OCI-LY3 (cell line): ENCODE measurements around the gene TMEM91.

Experiments used
- H2AFZ ChIP-seq: fragments of 200-600, 300-600 bp; shearing (Covaris generic); 2 replicates; pipeline ENCODE4 v1.6.0; 2014; ENCODE audit warnings: antibody characterized with exemption, low read depth, low read length
- H3K27ac ChIP-seq: fragments of 200-600, 300-600 bp; sonication (generic); 2 replicates; pipeline ENCODE4 v1.5.1; 2014; ENCODE audit warnings: mild to moderate bottlenecking, low read length, moderate library complexity, mixed read lengths
- H3K27me3 ChIP-seq: fragments of 200-600, 300-600 bp; sonication (generic); 2 replicates; pipeline ENCODE4 v1.6.1; 2014; ENCODE audit warnings: low read depth, low read length, mixed read lengths
- H3K36me3 ChIP-seq: fragments of 200-600, 300-600 bp; sonication (generic); replicated peaks from 2 replicates; pipeline ENCODE3; 2014; ENCODE audit warnings: low read depth, low read length, mixed read lengths
- H3K4me1 ChIP-seq: fragments of 300-600, 200-600 bp; sonication (generic); 2 replicates; pipeline ENCODE4 v1.6.1; 2014; ENCODE audit warnings: low read length, mixed read lengths
- H3K4me2 ChIP-seq: fragments of 200-600, 300-600 bp; sonication (generic); 2 replicates; pipeline ENCODE4 v1.6.1; 2014; ENCODE audit warnings: low read length, mixed read lengths
- H3K4me3 ChIP-seq: fragments of 300-600, 200-600 bp; sonication (generic); 2 replicates; pipeline ENCODE4 v1.5.1; 2014; ENCODE audit warnings: antibody characterized with exemption, mild to moderate bottlenecking, low read length, moderate library complexity
- H3K79me2 ChIP-seq: fragments of 300-600, 200-600 bp; shearing (Covaris generic); 2 replicates; pipeline ENCODE4 v1.6.1; 2014; ENCODE audit warnings: mild to moderate bottlenecking, low read length, mixed read lengths
- H3K9ac ChIP-seq: fragments of 300-600, 200-600 bp; shearing (Covaris generic); 2 replicates; pipeline ENCODE4 v1.6.0; 2014; ENCODE audit warnings: mild to moderate bottlenecking, low read length, moderate library complexity
- H3K9me3 ChIP-seq: fragments of 200-600, 300-600 bp; shearing (Covaris generic); 2 replicates; pipeline ENCODE4 v1.6.1; 2014; ENCODE audit warnings: low read length, mixed read lengths; ENCODE audit not compliant: insufficient read depth
- H4K20me1 ChIP-seq: fragments of 200-600, 300-600 bp; sonication (generic); 2 replicates; pipeline ENCODE4 v1.6.1; 2016; ENCODE audit warnings: low read length, mixed read lengths; ENCODE audit not compliant: insufficient read depth
- CTCF ChIP-seq: fragments of 200-600, 300-600 bp; sonication (generic); IDR thresholded peaks from 2 replicates; pipeline ENCODE4 v1.5.1; 2014; ENCODE audit warnings: antibody characterized with exemption, low read length, low read depth
- EZH2phosphoT487 ChIP-seq: fragments of 200-600 bp; shearing (Covaris generic); IDR thresholded peaks from 2 replicates; pipeline ENCODE4 v1.6.1; 2018; ENCODE audit warnings: antibody characterized with exemption, mixed run types, low read depth

TMEM91 gene

GRCh38 chr19:41409288-41409687 lies 33.0 kb downstream of the TMEM91 start:
- H3K27ac ChIP-seq = no peak overlapping the region
- H3K4me1 ChIP-seq = no peaks in the 10 kb centered on the region
- no peaks in the 10 kb centered on the region for H3K27me3 ChIP-seq
- no peak overlapping the region for H3K9ac ChIP-seq
- peaks cover 5% of the 10 kb centered on the region for H3K36me3 ChIP-seq
- TF ChIP-seq CTCF = no peak
- no peak for TF ChIP-seq EZH2phosphoT487
- H2AFZ ChIP-seq = no peak overlapping the region
- peaks cover 3% of the 10 kb centered on the region; the same call in 1 of the 2 replicates for H4K20me1 ChIP-seq
- H3K4me3 ChIP-seq = no peak overlapping the region
- H3K9me3 ChIP-seq = no peaks in the 10 kb centered on the region
- no peak overlapping the region for H3K4me2 ChIP-seq
- H3K79me2 ChIP-seq = no peaks in the 10 kb centered on the region

GRCh38 chr19:41410336-41411054 lies 34.2 kb downstream of the TMEM91 start:
- Histone ChIP-seq H3K4me1 (no peaks in the 10 kb centered on the region), H3K4me2 (no peak overlapping the region), H2AFZ (no peak overlapping the region), H3K79me2 (no peaks in the 10 kb centered on the region), H3K27ac (no peak overlapping the region), H3K9me3 (no peaks in the 10 kb centered on the region), H3K4me3 (no peak overlapping the region), H3K27me3 (no peaks in the 10 kb centered on the region), H3K9ac (no peak overlapping the region), H4K20me1 (peaks cover 3% of the 10 kb centered on the region; the same call in 1 of the 2 replicates), H3K36me3 (peaks cover 5% of the 10 kb centered on the region)
- TF ChIP-seq CTCF (no peak), EZH2phosphoT487 (no peak)

- no peak overlapping the region for H3K4me3 ChIP-seq
- no peak overlapping the region for H3K9ac ChIP-seq
- no peak overlapping the region for H2AFZ ChIP-seq
- peaks cover 3% of the 10 kb centered on the region; the same call in 1 of the 2 replicates for H4K20me1 ChIP-seq
- no peak overlapping the region for H3K27ac ChIP-seq
- H3K4me2 ChIP-seq = no peak overlapping the region
- no peaks in the 10 kb centered on the region for H3K9me3 ChIP-seq
- TF ChIP-seq EZH2phosphoT487 (no peak), CTCF (no peak)
- peaks cover 5% of the 10 kb centered on the region for H3K36me3 ChIP-seq
- H3K79me2 ChIP-seq = no peaks in the 10 kb centered on the region
- H3K4me1 ChIP-seq = no peaks in the 10 kb centered on the region
- no peaks in the 10 kb centered on the region for H3K27me3 ChIP-seq
Measured at GRCh38 chr19:41411100-41411967, 35.0 kb downstream of the TMEM91 start.

- TF ChIP-seq CTCF (no peak), EZH2phosphoT487 (no peak)
- H3K4me3 ChIP-seq = no peak overlapping the region
- peaks cover 3% of the 10 kb centered on the region; the same call in 1 of the 2 replicates for H4K20me1 ChIP-seq
- H3K4me2 ChIP-seq = no peak overlapping the region
- H3K9ac ChIP-seq = no peak overlapping the region
- H3K36me3 ChIP-seq = peaks cover 5% of the 10 kb centered on the region
- no peaks in the 10 kb centered on the region for H3K4me1 ChIP-seq
- H3K27ac ChIP-seq = no peak overlapping the region
- H3K79me2 ChIP-seq = no peaks in the 10 kb centered on the region
- no peaks in the 10 kb centered on the region for H3K9me3 ChIP-seq
- H3K27me3 ChIP-seq = no peaks in the 10 kb centered on the region
- H2AFZ ChIP-seq = no peak overlapping the region
Measured at GRCh38 chr19:41411968-41412265, 35.6 kb downstream of the TMEM91 start.
